ENCODE measurements around the gene URI1. TPM values are rescaled to one million over a fixed set of nuclear protein-coding genes. Genes with fewer than 3 reads are reported as not detected.

Gene URI1
- total RNA-seq, 1 experiment from 2014 or later: 31.0 TPM

- ChIA-PET CTCF (no interaction called here), POLR2A (ENCODE audit: unreplicated experiment) (no interaction called here)
- Histone ChIP-seq H4K20me1 (ENCODE audit: low read length) (peaks cover 10% of the 10 kb centered on the region), H3K4me2 (ENCODE audit: low read length) (no peak overlapping the region), H3F3A (ENCODE audit: low read length, unreplicated experiment) (no peaks in the 10 kb centered on the region), H3K79me2 (ENCODE audit: low read length) (peaks cover 90% of the 10 kb centered on the region), H3K27ac (ENCODE audit: low read length) (no peak overlapping the region), H3K4me1 (ENCODE audit: insufficient read depth, low read length) (0 out of 2 replicates have a peak, but pooled peaks cover 2% of the 10 kb centered on the region), H3K9me3 (ENCODE audit: low read length) (no peaks in the 10 kb centered on the region), H3K36me3 (ENCODE audit: low read depth, low read length) (peaks cover 6% of the 10 kb centered on the region; the same call in 1 of the 2 replicates), H2AFZ (ENCODE audit: low read length) (no peak overlapping the region), H3K4me3 (ENCODE audit: low read length) (no peak overlapping the region), H3K27me3 (ENCODE audit: low read length) (no peaks in the 10 kb centered on the region), H3K9ac (ENCODE audit: low read length) (no peak overlapping the region), H3K9me2 (replicated peaks; ENCODE audit: low read length) (no peaks in the 10 kb centered on the region)
- ATAC-seq (no peak), DNase-seq (no peak)
- BruUV-seq (replicated peaks): no TSS peak
- TF ChIP-seq EZH2 (IDR thresholded peaks at IDR 0.05; ENCODE audit: low read length, unreplicated experiment): no peak
- no peak for TF ChIP-seq CTCF (conservative IDR thresholded peaks at IDR 0.05; ENCODE audit: low read depth, low read length)
- no peak for TF ChIP-seq EZH2phosphoT487 (IDR thresholded peaks at IDR 0.05; ENCODE audit: borderline replicate concordance, low read length)
- intact Hi-C loops (cut with micrococcal nuclease): no loop called here
Observed at GRCh38 chr19:29952177-29952576, 10.1 kb downstream of the URI1 start.

GRCh38 chr19:29952646-29953045 is 10.6 kb downstream of the URI1 start:
- Histone ChIP-seq H3K36me3 (ENCODE audit: low read depth, low read length) (peaks cover 6% of the 10 kb centered on the region; the same call in 1 of the 2 replicates), H2AFZ (ENCODE audit: low read length) (no peak overlapping the region), H3K9ac (ENCODE audit: low read length) (no peak overlapping the region), H3K27me3 (ENCODE audit: low read length) (no peaks in the 10 kb centered on the region), H3K4me1 (ENCODE audit: insufficient read depth, low read length) (no peaks in the 10 kb centered on the region), H3F3A (ENCODE audit: low read length, unreplicated experiment) (no peaks in the 10 kb centered on the region), H3K79me2 (ENCODE audit: low read length) (peaks cover 89% of the 10 kb centered on the region), H3K4me2 (ENCODE audit: low read length) (no peak overlapping the region), H3K27ac (ENCODE audit: low read length) (no peak overlapping the region), H3K4me3 (ENCODE audit: low read length) (no peak overlapping the region), H3K9me3 (ENCODE audit: low read length) (no peaks in the 10 kb centered on the region), H4K20me1 (ENCODE audit: low read length) (peaks cover 5% of the 10 kb centered on the region; the same call in 1 of the 2 replicates), H3K9me2 (replicated peaks; ENCODE audit: low read length) (no peaks in the 10 kb centered on the region)
- BruUV-seq (replicated peaks): no TSS peak
- TF ChIP-seq EZH2 (IDR thresholded peaks at IDR 0.05; ENCODE audit: low read length, unreplicated experiment) (no peak), EZH2phosphoT487 (IDR thresholded peaks at IDR 0.05; ENCODE audit: borderline replicate concordance, low read length) (no peak), CTCF (conservative IDR thresholded peaks at IDR 0.05; ENCODE audit: low read depth, low read length) (no peak)
- intact Hi-C loops (cut with micrococcal nuclease): no loop called here
- POLR2A ChIA-PET (ENCODE audit: unreplicated experiment): no interaction called here
- CTCF ChIA-PET: no interaction called here
- ATAC-seq (no peak), DNase-seq (no peak)

- Histone ChIP-seq H3K4me1 (ENCODE audit: insufficient read depth, low read length) (no peaks in the 10 kb centered on the region), H3K79me2 (ENCODE audit: low read length) (peaks cover 89% of the 10 kb centered on the region), H2AFZ (ENCODE audit: low read length) (no peak overlapping the region), H3K27ac (ENCODE audit: low read length) (no peak overlapping the region), H3K4me3 (ENCODE audit: low read length) (no peak overlapping the region), H3K9me2 (replicated peaks; ENCODE audit: low read length) (no peaks in the 10 kb centered on the region), H4K20me1 (ENCODE audit: low read length) (no peaks in the 10 kb centered on the region), H3F3A (ENCODE audit: low read length, unreplicated experiment) (no peaks in the 10 kb centered on the region), H3K4me2 (ENCODE audit: low read length) (no peak overlapping the region), H3K9me3 (ENCODE audit: low read length) (no peaks in the 10 kb centered on the region), H3K36me3 (ENCODE audit: low read depth, low read length) (peaks cover 6% of the 10 kb centered on the region; the same call in 1 of the 2 replicates), H3K27me3 (ENCODE audit: low read length) (no peaks in the 10 kb centered on the region), H3K9ac (ENCODE audit: low read length) (no peak overlapping the region)
- BruUV-seq (replicated peaks): no TSS peak
- TF ChIP-seq EZH2 (IDR thresholded peaks at IDR 0.05; ENCODE audit: low read length, unreplicated experiment): no peak
- TF ChIP-seq EZH2phosphoT487 (IDR thresholded peaks at IDR 0.05; ENCODE audit: borderline replicate concordance, low read length): no peak
- TF ChIP-seq CTCF (conservative IDR thresholded peaks at IDR 0.05; ENCODE audit: low read depth, low read length): no peak
- ChIA-PET POLR2A (ENCODE audit: unreplicated experiment) (no interaction called here), CTCF (no interaction called here)
- DNase-seq (no peak), ATAC-seq (no peak)
- intact Hi-C loops (cut with micrococcal nuclease): no loop called here
Observed at GRCh38 chr19:29953352-29954247, 11.6 kb downstream of the URI1 start.
